ENCODE data around the gene CABP5. TPM values are rescaled to one million over a fixed set of nuclear protein-coding genes. Genes with fewer than 3 reads are reported as not detected.

Gene CABP5
- total RNA-seq, 1 experiment from 2014 or later, result not detected

DNA sequence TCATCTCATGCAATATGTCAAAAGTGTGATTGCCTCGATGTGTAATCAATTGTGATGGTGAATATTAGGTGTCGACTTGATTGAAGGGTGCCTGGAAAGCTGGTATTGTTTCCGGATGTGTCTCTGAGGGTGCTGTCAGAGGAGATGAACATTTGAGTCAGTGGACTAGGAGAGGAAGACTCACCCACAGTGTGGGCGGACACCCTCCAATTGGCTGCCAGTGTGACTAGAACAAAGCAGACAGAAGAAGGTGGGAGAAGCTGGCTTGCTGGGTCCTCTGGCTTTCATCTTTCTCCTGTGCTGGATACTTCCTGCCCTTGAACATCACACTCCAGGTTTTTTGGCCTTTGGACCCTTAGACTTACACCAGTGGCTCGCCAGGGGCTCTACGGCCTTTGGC lies 15.5 kb upstream of the CABP5 start:
- CTCF ChIA-PET, result no interaction called here
- Histone ChIP-seq H3K27ac (ENCODE audit: low read depth, low read length) (no peak overlapping the region), H3K4me3 (replicated peaks in 1 of 2; ENCODE audit: low read depth in 1 of 2, low read length in 2 of 2) (no peak overlapping the region), H3K9me2 (ENCODE audit: insufficient read depth) (no peaks in the 10 kb centered on the region), H3K9ac (ENCODE audit: low read length) (no peak overlapping the region), H2AFZ (ENCODE audit: low read depth, low read length, poor library complexity, severe bottlenecking) (no peak overlapping the region), H3K79me2 (ENCODE audit: insufficient read depth, low read length) (no peaks in the 10 kb centered on the region), H4K20me1 (ENCODE audit: insufficient read depth) (no peaks in the 10 kb centered on the region), H3K27me3 (ENCODE audit: insufficient read depth, low read length) (no peaks in the 10 kb centered on the region), H3K4me1 (ENCODE audit: control insufficient read depth in 1 of 2, insufficient read depth in 2 of 2, low read length in 2 of 2) (no peaks in the 10 kb centered on the region), H3K36me3 (ENCODE audit: control insufficient read depth in 1 of 2, insufficient read depth in 2 of 2, low read length in 2 of 2) (no peaks in the 10 kb centered on the region), H3K4me2 (ENCODE audit: low read length) (no peak overlapping the region), H3K9me3 (ENCODE audit: control insufficient read depth in 1 of 2, insufficient read depth in 1 of 2, low read depth in 1 of 2, low read length in 2 of 2) (no peaks in the 10 kb centered on the region)
- POLR2A ChIA-PET, result no interaction called here
- RAD21 ChIA-PET (ENCODE audit: low non-redundant PET in 1 of 2, low total read pairs in 2 of 2, uncharacterized antibody in 2 of 2, unreplicated experiment in 2 of 2), result no interaction called here
- TF ChIP-seq, protein P1, sequence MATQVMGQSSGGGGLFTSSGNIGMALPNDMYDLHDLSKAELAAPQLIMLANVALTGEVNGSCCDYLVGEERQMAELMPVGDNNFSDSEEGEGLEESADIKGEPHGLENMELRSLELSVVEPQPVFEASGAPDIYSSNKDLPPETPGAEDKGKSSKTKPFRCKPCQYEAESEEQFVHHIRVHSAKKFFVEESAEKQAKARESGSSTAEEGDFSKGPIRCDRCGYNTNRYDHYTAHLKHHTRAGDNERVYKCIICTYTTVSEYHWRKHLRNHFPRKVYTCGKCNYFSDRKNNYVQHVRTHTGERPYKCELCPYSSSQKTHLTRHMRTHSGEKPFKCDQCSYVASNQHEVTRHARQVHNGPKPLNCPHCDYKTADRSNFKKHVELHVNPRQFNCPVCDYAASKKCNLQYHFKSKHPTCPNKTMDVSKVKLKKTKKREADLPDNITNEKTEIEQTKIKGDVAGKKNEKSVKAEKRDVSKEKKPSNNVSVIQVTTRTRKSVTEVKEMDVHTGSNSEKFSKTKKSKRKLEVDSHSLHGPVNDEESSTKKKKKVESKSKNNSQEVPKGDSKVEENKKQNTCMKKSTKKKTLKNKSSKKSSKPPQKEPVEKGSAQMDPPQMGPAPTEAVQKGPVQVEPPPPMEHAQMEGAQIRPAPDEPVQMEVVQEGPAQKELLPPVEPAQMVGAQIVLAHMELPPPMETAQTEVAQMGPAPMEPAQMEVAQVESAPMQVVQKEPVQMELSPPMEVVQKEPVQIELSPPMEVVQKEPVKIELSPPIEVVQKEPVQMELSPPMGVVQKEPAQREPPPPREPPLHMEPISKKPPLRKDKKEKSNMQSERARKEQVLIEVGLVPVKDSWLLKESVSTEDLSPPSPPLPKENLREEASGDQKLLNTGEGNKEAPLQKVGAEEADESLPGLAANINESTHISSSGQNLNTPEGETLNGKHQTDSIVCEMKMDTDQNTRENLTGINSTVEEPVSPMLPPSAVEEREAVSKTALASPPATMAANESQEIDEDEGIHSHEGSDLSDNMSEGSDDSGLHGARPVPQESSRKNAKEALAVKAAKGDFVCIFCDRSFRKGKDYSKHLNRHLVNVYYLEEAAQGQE (IDR thresholded peaks at IDR 0.05; ENCODE audit: low read depth), result no peak
- TF ChIP-seq EGR1 (IDR thresholded peaks at IDR 0.05; ENCODE audit: low read depth) (no peak), SP1 (IDR thresholded peaks at IDR 0.05; ENCODE audit: low read depth) (no peak), CEBPB (IDR thresholded peaks at IDR 0.05; ENCODE audit: low read depth) (no peak), ELF1 (IDR thresholded peaks at IDR 0.05; ENCODE audit: borderline replicate concordance, low read depth) (no peak), SRF (IDR thresholded peaks at IDR 0.05; ENCODE audit: low read depth) (no peak), CTCF (IDR thresholded peaks at IDR 0.05 in 2 of 3, conservative IDR thresholded peaks at IDR 0.05 in 1 of 3; ENCODE audit: borderline replicate concordance in 1 of 3, insufficient read depth in 1 of 3, low read depth in 2 of 3, low read length in 2 of 3) (no peak), POLR2A (IDR thresholded peaks at IDR 0.05; ENCODE audit: borderline replicate concordance, extremely low read depth, insufficient read depth, insufficient read length) (no peak), ZNF274 (IDR thresholded peaks at IDR 0.05; ENCODE audit: low read depth, low read length) (no peak), SIN3A (IDR thresholded peaks at IDR 0.05; ENCODE audit: low read depth) (no peak), YY1 (IDR thresholded peaks at IDR 0.05; ENCODE audit: extremely low read depth, insufficient replicate concordance, low read depth, low read length) (no peak), ZFX (IDR thresholded peaks at IDR 0.05) (no peak), CBX3 (IDR thresholded peaks at IDR 0.05; ENCODE audit: low read depth) (no peak), MAX (IDR thresholded peaks at IDR 0.05) (no peak), TCF7L2 (IDR thresholded peaks at IDR 0.05; ENCODE audit: borderline replicate concordance, extremely low read depth, insufficient read depth, insufficient read length) (no peak), ATF3 (IDR thresholded peaks at IDR 0.05) (no peak), FOSL1 (IDR thresholded peaks at IDR 0.05; ENCODE audit: low read depth) (no peak), EZH2 (IDR thresholded peaks at IDR 0.05) (no peak)
- no TSS peak for BruUV-seq (replicated peaks)
- DNase-seq (ENCODE audit: low read depth, low spot score) (no peak), ATAC-seq (no peak)
- intact Hi-C loops (cut with micrococcal nuclease), result no loop called here
